RWPE1 (cell line): ENCODE measurements around the gene DRD3.

Source experiments
- CTCF ChIA-PET: fragments of 350-600 bp; sonication (Branson Sonifier 250); formaldehyde crosslinking; extraction: SDS; loops from one replicate; lab custom pipeline; 2021; lab: Yijun Ruan, JAX
- POLR2A ChIA-PET: fragments of 400-600 bp; formaldehyde crosslinking; extraction: SDS; loops from one replicate; lab custom pipeline; 2020; ENCODE audit warnings: antibody characterized with exemption; ENCODE audit not compliant: low non-redundant PET; lab: Yijun Ruan, JAX
- DNase-seq: peaks from one replicate; pipeline ENCODE4 v3.0.0; 2012; ENCODE audit warnings: low spot score
- H3K27ac ChIP-seq: fragments of 450-650 bp; 2 replicates; pipeline ENCODE4 v1.5.1; 2017
- CTCF ChIP-seq: fragments of 450-650 bp; conservative IDR thresholded peaks from 2 replicates; pipeline ENCODE4 v1.5.1; 2017; ENCODE audit warnings: low read depth, mild to moderate bottlenecking

Gene DRD3

DNA sequence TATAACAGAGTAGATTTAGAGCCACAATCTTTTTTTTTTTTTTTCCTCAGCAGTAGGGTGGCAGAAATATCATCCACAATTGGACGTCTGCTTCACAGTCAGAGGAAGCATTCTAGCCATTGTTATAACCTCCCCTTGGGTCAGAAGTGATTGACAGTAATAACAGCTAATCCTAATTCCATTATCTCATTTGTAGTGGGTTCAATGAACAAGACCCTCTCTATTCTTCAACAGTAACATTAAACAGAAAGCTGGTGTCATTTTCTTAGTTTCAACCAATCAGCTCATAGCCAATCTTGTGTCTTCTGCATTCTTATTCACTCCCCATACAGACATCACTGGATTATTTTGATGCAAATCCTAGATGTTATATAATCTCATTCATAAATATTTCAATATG, 77.8 kb downstream of the DRD3 start:
- CTCF ChIA-PET: no interaction called here

GRCh38 chr3:114095796-114096195, 83.1 kb downstream of the DRD3 start:
- DNase-seq: no peak
- TF ChIP-seq CTCF: no peak
- ChIA-PET POLR2A (no interaction called here), CTCF (no interaction called here)
- no peak overlapping the region for H3K27ac ChIP-seq

More for the DNA sequence above, 77.8 kb downstream of the DRD3 start:
- POLR2A ChIA-PET: no interaction called here
- DNase-seq: no peak
- TF ChIP-seq CTCF: no peak
- no peak overlapping the region for H3K27ac ChIP-seq

GRCh38 chr3:114093596-114093995, 85.3 kb downstream of the DRD3 start:
- POLR2A ChIA-PET: no interaction called here

GRCh38 chr3:114093016-114093380, 85.9 kb downstream of the DRD3 start:
- DNase-seq: no peak
- TF ChIP-seq CTCF: no peak
- CTCF ChIA-PET: no interaction called here
- POLR2A ChIA-PET: no interaction called here
- H3K27ac ChIP-seq: no peak overlapping the region

More at GRCh38 chr3:114093596-114093995, 85.3 kb downstream of the DRD3 start:
- DNase-seq: peak; percentile 56
- TF ChIP-seq CTCF: no peak
- CTCF ChIA-PET: no interaction called here
- no peak overlapping the region for H3K27ac ChIP-seq

DNA sequence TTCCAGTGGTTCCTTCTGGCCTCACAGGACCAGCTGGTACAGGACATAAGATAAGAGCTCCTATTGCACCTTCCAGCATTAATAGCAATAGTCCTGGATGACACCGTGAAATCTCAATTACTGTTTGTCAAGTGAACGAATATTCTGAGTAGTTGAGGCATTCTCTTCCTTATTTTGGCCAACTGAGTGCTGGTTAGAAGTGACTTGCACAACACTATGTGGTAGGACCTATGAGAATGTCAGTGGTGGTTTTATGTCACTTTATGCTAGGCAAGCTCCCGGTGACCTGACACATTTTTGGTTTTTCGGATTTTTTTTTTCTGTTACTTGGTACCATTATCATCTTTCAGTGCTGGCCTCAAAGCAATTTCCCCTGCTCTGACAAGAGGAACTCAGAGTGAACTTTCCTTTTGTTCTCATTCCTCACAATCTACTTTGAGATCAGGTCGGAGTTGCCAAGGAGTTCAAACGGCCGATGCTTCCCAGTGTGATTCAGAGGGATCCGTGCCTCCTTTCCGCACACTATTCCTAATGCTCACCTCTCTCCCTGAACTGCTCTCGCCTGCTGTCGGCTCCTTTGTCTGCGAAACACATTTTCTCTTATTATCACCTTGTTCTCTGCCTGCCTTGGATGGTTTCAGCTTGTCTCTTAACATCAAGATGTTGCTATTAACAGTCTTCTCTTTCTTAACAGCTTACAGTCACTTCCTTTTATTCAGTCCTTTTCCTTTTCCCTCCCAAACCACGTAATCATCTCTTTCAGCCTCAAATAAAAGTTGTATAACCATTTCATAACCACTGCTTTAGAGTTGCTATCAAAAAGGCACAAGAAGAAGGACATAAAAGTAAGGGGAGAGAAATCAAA, 86.5 kb downstream of the DRD3 start:
- no peak for DNase-seq

DNA sequence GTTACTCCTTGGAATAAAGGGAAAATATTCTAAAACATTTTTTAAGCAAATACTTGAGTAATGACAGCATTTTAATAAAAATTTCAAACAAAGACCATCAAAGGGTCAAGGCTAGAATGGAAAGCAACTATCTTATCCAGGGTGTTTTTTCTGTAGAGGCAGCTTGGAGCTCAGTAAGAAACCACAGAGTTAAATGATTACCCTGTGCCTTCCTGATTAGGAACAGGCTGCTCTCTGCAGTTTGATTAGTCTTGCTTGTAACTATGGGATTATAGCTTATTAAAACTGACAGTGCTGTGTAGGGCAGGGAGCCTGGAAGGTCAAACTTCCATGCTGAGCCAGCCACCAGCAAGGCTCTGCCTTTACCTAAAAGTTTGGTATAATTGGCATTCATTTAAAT, 89.2 kb downstream of the DRD3 start:
- ChIA-PET POLR2A (no interaction called here), CTCF (no interaction called here)
- no peak for TF ChIP-seq CTCF
- no peak overlapping the region for H3K27ac ChIP-seq
- no peak for DNase-seq

More for the DNA sequence above, 86.5 kb downstream of the DRD3 start:
- CTCF ChIA-PET: no interaction called here
- no peak overlapping the region for H3K27ac ChIP-seq
- no peak for TF ChIP-seq CTCF
- POLR2A ChIA-PET: no interaction called here
